Breast epithelium (tissue), 4 donors: ENCODE measurements around the gene ZNF669. TPM values are rescaled to one million over a fixed set of nuclear protein-coding genes. Genes with fewer than 3 reads are reported as not detected.

Experiments used
- DNase-seq, 2 donors: peaks; one replicate each; pipeline ENCODE4 v3.0.0-alpha.2; 2019; ENCODE audit warnings: low spot score in 2 of 2
- H3K27ac ChIP-seq, 2 donors: fragments of 200-600 bp; sonication (generic) in 1 of 2; one replicate each; pipeline ENCODE4 v1.5.1; 2016 to 2019; ENCODE audit warnings: mild to moderate bottlenecking in 1 of 2
- H3K27me3 ChIP-seq, 2 donors: fragments of 200-600 bp; sonication (generic) in 1 of 2; one replicate each; pipeline versions ENCODE4 v1.5.1 to v1.6.0; 2017 to 2019; ENCODE audit warnings: control low read depth in 1 of 2, mild to moderate bottlenecking in 1 of 2
- H3K36me3 ChIP-seq: fragments of 200-600 bp; one replicate; pipeline ENCODE4 v1.5.1; 2019
- H3K4me1 ChIP-seq, 2 donors: fragments of 200-600 bp; sonication (generic); one replicate each; pipeline ENCODE4 v1.5.1; 2016 to 2019; ENCODE audit warnings: control low read depth in 1 of 2
- H3K4me3 ChIP-seq, 3 donors: fragments of 200-600 bp; sonication (generic); 1 replicate in 2 of 3; 2 replicates in 1 of 3; pipeline ENCODE4 v1.5.1; 2016 to 2019; ENCODE audit warnings: mild to moderate bottlenecking in 3 of 3, moderate library complexity in 2 of 3
- H3K9me3 ChIP-seq, 2 donors: fragments of 200-600 bp; sonication (generic) in 1 of 2; one replicate each; pipeline ENCODE4 v1.5.1; 2016 to 2019; ENCODE audit warnings: control low read depth in 1 of 2
- POLR2A ChIP-seq: fragments of 450-650 bp; IDR thresholded peaks from one replicate; pipeline ENCODE4 v1.6.1; 2016; ENCODE audit warnings: antibody characterized with exemption, mild to moderate bottlenecking, moderate library complexity
- POLR2AphosphoS5 ChIP-seq, 3 donors: sonication (generic); formaldehyde crosslinking; IDR thresholded peaks; one replicate each; pipeline ENCODE4 v1.6.1; 2017; ENCODE audit warnings: antibody characterized with exemption in 3 of 3
- intact Hi-C: fragments of 100-400 bp; cut with DNase I; formaldehyde crosslinking; loops from one replicate; pipeline ENCODE4 v1.15.1; 2023; ENCODE audit warnings: low total_unique reads
- total RNA-seq, 3 donors: library from RNA; depleted of rRNA; stranded (reverse); fragments of >200 nt; gene quantifications; one replicate each; pipeline ENCODE4 v1.1.0, GENCODE V29; 2016
- TF ChIP-seq, protein P1 (sequence below), 3 donors: fragments of 450-650 bp; IDR thresholded peaks; one replicate each; pipeline ENCODE4 v1.5.1; 2016 to 2017; ENCODE audit warnings: antibody characterized with exemption in 3 of 3, mild to moderate bottlenecking in 3 of 3, moderate library complexity in 3 of 3

Gene ZNF669
- total RNA-seq, 3 donors from 2014 or later = 5.9 to 11.7 (median 11.5) TPM

DNA sequence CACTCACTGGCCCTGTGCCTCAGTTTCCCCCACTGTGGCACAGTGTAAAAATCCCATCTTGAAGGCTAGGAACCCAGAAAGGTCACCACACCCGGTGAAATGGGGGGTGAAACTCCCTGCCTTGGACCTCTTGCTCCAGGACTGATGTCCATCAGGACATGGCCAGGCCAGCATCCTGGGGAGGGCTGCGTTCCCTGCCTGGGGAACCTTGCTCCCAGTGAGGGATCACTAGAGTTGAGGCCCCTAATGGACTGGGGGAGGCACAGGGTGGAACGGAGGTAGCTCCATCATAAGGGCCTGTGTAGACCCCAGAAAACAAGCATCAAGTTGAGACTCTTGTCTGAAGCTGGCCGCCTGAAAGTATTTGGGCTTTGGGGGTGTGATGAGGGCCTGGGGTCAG, 15.2 kb downstream of the ZNF669 start:
- TF ChIP-seq POLR2AphosphoS5 (IDR thresholded peaks at IDR 0.05) = no peak
- TF ChIP-seq, protein P1, sequence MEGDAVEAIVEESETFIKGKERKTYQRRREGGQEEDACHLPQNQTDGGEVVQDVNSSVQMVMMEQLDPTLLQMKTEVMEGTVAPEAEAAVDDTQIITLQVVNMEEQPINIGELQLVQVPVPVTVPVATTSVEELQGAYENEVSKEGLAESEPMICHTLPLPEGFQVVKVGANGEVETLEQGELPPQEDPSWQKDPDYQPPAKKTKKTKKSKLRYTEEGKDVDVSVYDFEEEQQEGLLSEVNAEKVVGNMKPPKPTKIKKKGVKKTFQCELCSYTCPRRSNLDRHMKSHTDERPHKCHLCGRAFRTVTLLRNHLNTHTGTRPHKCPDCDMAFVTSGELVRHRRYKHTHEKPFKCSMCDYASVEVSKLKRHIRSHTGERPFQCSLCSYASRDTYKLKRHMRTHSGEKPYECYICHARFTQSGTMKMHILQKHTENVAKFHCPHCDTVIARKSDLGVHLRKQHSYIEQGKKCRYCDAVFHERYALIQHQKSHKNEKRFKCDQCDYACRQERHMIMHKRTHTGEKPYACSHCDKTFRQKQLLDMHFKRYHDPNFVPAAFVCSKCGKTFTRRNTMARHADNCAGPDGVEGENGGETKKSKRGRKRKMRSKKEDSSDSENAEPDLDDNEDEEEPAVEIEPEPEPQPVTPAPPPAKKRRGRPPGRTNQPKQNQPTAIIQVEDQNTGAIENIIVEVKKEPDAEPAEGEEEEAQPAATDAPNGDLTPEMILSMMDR (IDR thresholded peaks at IDR 0.05) = no peak
- no peak for TF ChIP-seq POLR2A
- intact Hi-C loops = no loop called here
- Histone ChIP-seq H3K4me3 (no peak overlapping the region), H3K36me3 (no peaks in the 10 kb centered on the region), H3K9me3 (no peaks in the 10 kb centered on the region), H3K27me3 (no peaks in the 10 kb centered on the region), H3K4me1 (no peaks in the 10 kb centered on the region), H3K27ac (no peak overlapping the region)
- no peak for DNase-seq

DNA sequence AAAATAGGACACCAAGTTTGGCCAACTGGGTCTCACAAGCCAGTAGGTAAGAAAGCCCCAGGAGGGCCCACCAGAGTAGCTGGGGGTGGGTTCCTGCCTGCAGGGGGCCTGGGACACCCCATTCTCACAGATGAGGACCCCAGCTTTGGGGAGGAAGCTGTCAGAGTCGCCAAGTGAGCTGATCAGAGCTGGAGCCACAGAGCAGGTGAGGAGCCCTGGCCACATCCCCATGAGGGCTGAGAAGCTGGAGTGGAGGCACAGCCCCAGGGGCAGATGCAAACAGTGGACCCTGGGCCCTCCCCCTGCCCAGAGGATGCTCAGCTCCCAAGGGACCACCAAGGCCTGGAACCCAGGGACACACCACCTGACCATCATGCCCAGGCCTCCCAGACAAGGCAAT, 16.9 kb downstream of the ZNF669 start:
- H3K27ac ChIP-seq = no peak overlapping the region
- TF ChIP-seq POLR2AphosphoS5 (IDR thresholded peaks at IDR 0.05) (no peak), POLR2A (no peak)
- TF ChIP-seq, protein P1 (IDR thresholded peaks at IDR 0.05) = no peak
- no peaks in the 10 kb centered on the region for H3K36me3 ChIP-seq
- DNase-seq = no peak
- H3K27me3 ChIP-seq = no peaks in the 10 kb centered on the region
- H3K4me1 ChIP-seq = no peaks in the 10 kb centered on the region
- H3K4me3 ChIP-seq = no peak overlapping the region
- no peaks in the 10 kb centered on the region for H3K9me3 ChIP-seq
- intact Hi-C loops = no loop called here

DNA sequence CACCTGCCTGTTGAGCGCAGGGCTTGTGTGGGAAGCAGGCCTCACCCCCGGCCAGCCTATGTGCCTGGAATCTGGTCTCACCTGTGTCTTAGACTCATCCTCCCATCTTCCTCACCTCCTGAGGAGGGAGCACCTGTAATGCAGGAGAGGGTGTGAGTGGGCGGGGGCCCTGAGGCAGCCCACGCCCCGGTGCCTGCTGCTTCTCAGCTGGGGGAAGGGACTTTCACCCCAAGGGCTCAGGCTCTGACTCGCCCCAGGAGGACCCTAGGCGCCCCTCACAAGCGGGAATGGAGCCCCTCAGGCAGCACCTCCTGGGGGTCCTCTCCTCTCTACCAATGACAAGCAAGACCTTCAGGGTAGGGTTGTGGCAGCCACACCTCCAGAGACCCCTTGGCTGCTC, 18.8 kb downstream of the ZNF669 start:
- no peaks in the 10 kb centered on the region for H3K4me1 ChIP-seq
- intact Hi-C loops = no loop called here
- no peaks in the 10 kb centered on the region for H3K27me3 ChIP-seq
- H3K27ac ChIP-seq = no peak overlapping the region
- no peaks in the 10 kb centered on the region for H3K36me3 ChIP-seq
- TF ChIP-seq, protein P1 (IDR thresholded peaks at IDR 0.05) = no peak
- TF ChIP-seq POLR2A (no peak), POLR2AphosphoS5 (IDR thresholded peaks at IDR 0.05) (no peak)
- H3K9me3 ChIP-seq = no peaks in the 10 kb centered on the region
- H3K4me3 ChIP-seq = no peak overlapping the region
- DNase-seq = no peak

DNA sequence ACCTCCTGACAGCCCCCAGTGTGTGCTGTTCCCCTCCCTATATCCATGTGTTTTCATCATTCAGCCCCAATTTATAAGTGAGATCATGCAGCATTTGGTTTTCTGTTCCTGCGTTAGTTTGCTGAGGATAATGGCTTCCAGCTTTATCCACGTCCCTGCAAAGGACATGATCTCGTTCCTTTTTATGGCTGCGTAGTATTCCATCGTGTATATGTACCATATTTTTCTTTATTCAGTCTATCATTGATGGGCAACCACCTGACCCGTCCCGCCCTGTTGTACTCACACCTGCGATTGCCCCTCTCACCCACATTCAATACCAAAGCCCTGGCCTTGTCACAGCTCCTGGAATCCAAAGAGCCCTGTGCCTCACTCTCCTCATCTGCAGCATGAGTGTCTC, 19.4 kb downstream of the ZNF669 start:
- H3K27ac ChIP-seq = no peak overlapping the region
- H3K4me3 ChIP-seq = no peak overlapping the region
- TF ChIP-seq POLR2AphosphoS5 (IDR thresholded peaks at IDR 0.05) (no peak), POLR2A (no peak)
- TF ChIP-seq, protein P1 (IDR thresholded peaks at IDR 0.05) = no peak
- DNase-seq = no peak
- H3K9me3 ChIP-seq = no peaks in the 10 kb centered on the region
- no peaks in the 10 kb centered on the region for H3K27me3 ChIP-seq
- H3K36me3 ChIP-seq = no peaks in the 10 kb centered on the region
- no peaks in the 10 kb centered on the region for H3K4me1 ChIP-seq
- intact Hi-C loops = no loop called here

DNA sequence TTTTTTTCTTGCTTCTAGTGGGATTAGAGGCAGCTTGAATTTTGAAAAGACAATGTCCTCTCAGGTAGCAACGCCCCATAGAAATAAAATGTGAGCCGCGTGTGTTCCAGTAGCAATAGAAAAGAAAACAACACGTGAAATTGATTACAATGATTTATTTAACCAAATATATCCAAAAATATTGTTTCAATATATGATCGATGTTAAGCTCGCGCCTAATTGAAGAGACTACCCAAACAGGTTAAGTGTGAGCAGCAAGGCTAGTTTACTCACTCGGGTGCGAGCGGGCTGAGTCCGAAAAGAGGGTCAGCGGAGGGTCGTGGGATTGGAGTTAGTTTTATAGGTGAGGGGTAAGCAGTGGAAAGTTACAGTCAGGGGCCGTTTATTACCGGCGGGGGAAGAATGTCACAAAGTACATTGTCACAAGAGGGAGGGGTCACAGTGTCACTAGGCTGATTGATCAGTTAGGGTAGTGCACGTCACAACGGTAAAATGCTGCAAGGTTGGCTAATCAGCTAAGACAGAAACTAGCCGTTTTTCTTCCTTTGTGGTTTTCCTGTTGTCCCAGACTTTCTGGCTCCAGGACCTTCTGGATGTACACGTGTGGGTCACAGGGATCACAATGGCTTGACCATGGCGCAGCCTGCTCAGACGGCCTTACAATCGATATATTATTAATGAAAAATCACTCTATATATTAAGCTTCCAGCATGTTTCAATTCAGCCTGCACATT, 24.8 kb downstream of the ZNF669 start:
- no peaks in the 10 kb centered on the region for H3K9me3 ChIP-seq
- H3K36me3 ChIP-seq = no peaks in the 10 kb centered on the region
- peak overlapping the region in 1 of 2 donors; percentile 83 for H3K27ac ChIP-seq
- H3K4me3 ChIP-seq = peak overlapping the region; percentile 77 to 78 (median 77)
- no peaks in the 10 kb centered on the region for H3K27me3 ChIP-seq
- intact Hi-C loops = no loop called here
- DNase-seq = no peak
- TF ChIP-seq, protein P1 (IDR thresholded peaks at IDR 0.05) = no peak
- no peak for TF ChIP-seq POLR2AphosphoS5 (IDR thresholded peaks at IDR 0.05)
- no peak for TF ChIP-seq POLR2A
- H3K4me1 ChIP-seq = peaks cover 0 to 4% of the 10 kb centered on the region in 2 donors
